HFF-Myc (cell line): ENCODE results near the gene ABCA13.
"Not testable (repeated sequence)": the region's sequence is repeated elsewhere in the genome, so short reads cannot be mapped to it uniquely, and the experiment has no call there.

Experiments
- DNase-seq: peaks from one replicate; pipeline ENCODE4 v3.0.0-alpha.2; 2011; ENCODE audit warnings: low read depth; ENCODE audit errors: extremely low read depth
- H3K4me3 ChIP-seq: replicated peaks from 2 replicates; pipeline ENCODE4 v1.5.1; 2011; ENCODE audit warnings: low read depth, mild to moderate bottlenecking, control low read depth, low read length
- TF ChIP-seq, protein P1 (sequence below): IDR thresholded peaks from 2 replicates; pipeline ENCODE4 v1.5.1; 2012; ENCODE audit warnings: mild to moderate bottlenecking, low read depth, low read length, control low read depth; ENCODE audit errors: missing control alignments

ABCA13 gene

DNA sequence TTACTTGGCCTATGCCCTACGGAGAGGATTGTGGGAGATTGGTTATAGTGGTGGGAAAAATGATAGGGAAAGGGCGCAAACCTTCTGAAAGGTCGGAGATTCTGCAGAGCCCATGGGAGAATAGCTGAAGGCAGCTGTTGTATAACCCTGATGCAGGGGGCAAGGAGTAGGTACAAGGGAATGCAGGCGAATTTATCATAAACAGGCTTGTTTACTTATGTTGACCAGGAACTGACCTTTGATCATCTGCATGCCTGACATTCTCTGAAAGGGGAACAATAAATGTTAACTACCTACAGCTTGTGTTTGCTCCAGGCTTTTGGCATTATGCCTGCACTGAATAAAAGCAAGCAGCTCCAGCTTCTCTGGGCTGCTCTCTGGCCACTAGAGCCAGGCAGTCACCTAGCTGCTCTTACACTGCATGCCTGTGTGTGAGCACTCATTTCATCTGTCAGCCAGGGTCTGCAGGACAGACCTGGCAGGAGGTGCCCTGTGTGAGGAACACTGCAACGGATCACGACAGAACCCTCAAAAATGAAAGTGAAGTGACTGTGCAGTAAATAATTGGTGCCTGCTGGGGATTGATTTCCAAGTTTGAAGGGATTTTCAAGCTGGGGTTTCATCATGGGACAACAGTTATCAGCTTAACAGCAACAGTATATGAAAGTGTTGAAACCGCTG, 31.1 kb upstream of the ABCA13 start:
- TF ChIP-seq, protein P1, sequence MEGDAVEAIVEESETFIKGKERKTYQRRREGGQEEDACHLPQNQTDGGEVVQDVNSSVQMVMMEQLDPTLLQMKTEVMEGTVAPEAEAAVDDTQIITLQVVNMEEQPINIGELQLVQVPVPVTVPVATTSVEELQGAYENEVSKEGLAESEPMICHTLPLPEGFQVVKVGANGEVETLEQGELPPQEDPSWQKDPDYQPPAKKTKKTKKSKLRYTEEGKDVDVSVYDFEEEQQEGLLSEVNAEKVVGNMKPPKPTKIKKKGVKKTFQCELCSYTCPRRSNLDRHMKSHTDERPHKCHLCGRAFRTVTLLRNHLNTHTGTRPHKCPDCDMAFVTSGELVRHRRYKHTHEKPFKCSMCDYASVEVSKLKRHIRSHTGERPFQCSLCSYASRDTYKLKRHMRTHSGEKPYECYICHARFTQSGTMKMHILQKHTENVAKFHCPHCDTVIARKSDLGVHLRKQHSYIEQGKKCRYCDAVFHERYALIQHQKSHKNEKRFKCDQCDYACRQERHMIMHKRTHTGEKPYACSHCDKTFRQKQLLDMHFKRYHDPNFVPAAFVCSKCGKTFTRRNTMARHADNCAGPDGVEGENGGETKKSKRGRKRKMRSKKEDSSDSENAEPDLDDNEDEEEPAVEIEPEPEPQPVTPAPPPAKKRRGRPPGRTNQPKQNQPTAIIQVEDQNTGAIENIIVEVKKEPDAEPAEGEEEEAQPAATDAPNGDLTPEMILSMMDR: no peak
- H3K4me3 ChIP-seq: no peak overlapping the region
- peak; percentile 51 for DNase-seq

DNA sequence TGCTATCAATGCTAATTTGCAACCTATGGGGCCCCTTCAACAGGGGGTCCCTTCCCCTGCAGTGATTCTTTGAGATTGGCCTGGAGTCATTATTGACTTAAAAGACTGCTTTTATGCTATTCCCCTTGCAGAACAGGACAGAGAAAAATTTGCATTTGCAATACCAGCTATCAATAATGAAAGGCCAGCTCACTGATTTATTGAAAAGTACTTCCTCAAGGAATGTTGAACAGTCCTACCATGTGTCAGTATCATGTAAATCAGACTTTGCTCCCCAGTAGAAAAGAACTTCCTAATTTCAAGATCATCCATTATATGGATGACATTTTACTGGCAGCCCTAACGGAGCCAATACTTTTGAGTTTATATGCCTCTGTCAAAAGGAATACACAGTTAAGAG, 29.7 kb upstream of the ABCA13 start:
- H3K4me3 ChIP-seq: no peak overlapping the region
- TF ChIP-seq, protein P1: no peak
- DNase-seq: no peak

DNA sequence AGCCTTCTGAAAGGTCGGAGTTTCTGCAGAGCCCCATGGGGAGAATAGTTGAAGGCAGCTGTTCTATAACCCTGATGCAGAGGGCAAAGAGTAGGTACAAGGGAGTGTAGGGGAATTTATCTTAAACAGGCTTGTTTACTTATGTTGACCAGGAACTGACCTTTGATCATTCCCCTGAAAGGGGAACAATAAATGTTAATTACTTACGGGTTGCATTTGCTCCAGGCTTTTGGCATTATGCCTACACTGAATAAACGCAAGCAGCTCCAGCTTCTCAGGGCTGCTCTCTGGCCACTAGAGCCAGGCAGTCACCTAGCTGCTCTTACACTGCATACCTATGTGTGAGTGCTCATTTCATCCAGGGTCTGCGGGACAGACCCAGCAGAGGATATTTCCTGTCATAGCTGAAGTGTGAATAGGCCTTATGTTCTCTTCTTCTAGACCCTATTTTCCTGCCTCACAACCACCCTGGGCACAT, 26.9 kb upstream of the ABCA13 start:
- H3K4me3 ChIP-seq: no peak overlapping the region
- DNase-seq: no peak
- TF ChIP-seq, protein P1: no peak

DNA sequence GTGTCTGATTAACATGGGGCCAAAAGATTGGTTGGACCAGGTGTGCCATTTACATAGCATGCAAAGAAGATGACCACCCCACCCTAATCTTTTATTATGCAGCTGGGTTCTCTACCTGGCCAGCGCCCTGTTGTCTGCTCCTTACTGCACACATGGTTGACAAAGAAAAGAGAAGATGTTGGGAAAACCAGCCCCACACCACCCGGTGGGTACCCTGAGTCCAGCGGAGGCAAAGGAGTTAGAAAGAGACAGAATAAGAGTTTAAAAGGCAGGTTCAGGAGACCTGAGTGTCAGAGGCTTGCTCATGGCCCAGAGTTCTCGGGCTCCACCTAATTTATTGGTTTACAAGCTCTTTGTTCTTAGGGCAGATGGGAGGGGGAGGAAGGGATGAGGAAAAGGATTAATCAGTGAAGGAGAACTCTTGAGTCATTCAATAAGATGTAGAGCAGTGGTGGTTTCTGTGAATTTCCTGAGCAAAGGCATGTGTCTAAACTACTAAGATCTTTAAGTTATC, 24.1 kb upstream of the ABCA13 start:
- DNase-seq: no peak
- TF ChIP-seq, protein P1: no peak
- H3K4me3 ChIP-seq: no peak overlapping the region

DNA sequence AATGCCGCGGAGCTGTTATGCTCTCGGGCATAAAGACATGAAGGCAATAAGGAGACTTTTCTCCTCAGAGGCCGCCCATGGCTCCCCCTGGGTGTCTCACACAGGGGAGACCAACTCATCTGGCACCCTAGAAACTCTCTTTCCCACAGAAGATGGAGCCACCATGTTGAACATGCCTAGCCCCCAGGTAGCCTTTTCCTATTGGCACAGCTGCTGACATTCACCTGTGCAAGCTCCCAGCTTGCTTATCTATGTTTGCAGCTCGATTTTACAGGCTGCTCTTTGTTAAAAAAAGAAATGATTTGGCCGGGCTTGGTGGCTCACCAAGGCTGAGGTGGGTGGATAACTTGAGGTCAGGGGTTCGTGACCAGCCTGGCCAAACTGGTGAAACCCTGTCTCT, 23.6 kb upstream of the ABCA13 start:
- not testable (repeated sequence) for H3K4me3 ChIP-seq, DNase-seq

DNA sequence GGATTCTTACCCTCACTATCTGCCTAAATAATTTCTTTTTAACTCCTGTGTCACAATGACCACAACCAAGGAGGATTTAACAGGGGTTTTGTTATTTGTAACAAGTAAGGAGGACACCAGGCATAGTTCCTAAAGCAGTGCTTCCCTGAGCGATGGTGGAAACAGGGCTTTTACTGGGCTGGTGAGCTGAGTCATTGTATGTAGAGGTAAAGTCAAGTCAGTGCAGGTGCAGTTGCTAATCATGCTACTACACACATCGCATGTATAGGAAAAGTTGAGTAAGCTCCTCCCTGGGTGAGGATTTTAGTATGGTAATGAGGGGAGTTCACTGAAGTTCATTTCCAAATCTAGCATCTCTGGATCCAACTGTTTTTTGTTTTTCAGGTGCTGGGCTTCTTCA, 22.9 kb upstream of the ABCA13 start:
- no peak for DNase-seq
- TF ChIP-seq, protein P1: no peak
- no peak overlapping the region for H3K4me3 ChIP-seq

DNA sequence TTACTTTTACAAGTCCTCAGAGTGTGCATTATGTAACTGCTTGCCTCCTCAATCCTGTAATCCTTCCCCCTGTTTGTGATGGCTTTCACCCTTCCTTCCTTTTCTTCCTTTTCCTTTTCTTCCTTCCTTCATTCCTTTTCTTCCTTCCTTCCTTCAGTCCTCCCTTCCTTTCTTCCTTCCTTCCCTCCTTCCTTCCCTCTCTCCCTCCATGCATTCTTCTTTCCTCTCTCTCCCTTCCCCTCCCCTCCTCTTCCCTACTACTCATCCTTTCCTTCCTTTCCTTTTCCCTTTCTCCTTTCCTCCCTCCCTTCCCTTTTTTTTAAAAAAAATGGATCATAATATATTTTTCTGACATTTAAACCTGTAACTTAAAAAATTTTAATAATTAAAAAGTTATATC, 22.2 kb upstream of the ABCA13 start:
- no peak overlapping the region for H3K4me3 ChIP-seq
- DNase-seq: no peak
- TF ChIP-seq, protein P1: no peak
